Esophagus squamous epithelium (tissue), 5 donors: Measurements from ENCODE around the gene PDS5B. TPM values are rescaled to one million over a fixed set of nuclear protein-coding genes. Genes with fewer than 3 reads are reported as not detected.

Experiments
- DNase-seq: peaks from one replicate; lab custom pipeline; 2025; lab: John Stamatoyannopoulos, UW
- H3K27ac ChIP-seq, 4 donors: fragments of 200-600 bp; sonication (generic); one replicate each; pipeline ENCODE4 v1.5.1; 2016 to 2019; ENCODE audit warnings: mild to moderate bottlenecking in 1 of 4
- H3K27me3 ChIP-seq, 4 donors: fragments of 200-600 bp; sonication (generic); 1 replicate in 3 of 4; 2 replicates in 1 of 4; pipeline versions ENCODE4 v1.5.1 to v1.6.0; 2017 to 2021; ENCODE audit warnings: antibody characterized with exemption in 1 of 4
- H3K36me3 ChIP-seq, 3 donors: fragments of 200-600 bp; sonication (generic); one replicate each; pipeline ENCODE4 v1.5.1; 2016 to 2019
- H3K4me1 ChIP-seq, 3 donors: fragments of 200-600 bp; sonication (generic); one replicate each; pipeline ENCODE4 v1.5.1; 2017 to 2019
- H3K4me3 ChIP-seq, 4 donors: fragments of 200-600 bp; sonication (generic); 1 replicate in 3 of 4; 2 replicates in 1 of 4; pipeline ENCODE4 v1.5.1; 2016 to 2019; ENCODE audit warnings: mild to moderate bottlenecking in 2 of 4, moderate library complexity in 1 of 4
- H3K9me3 ChIP-seq, 3 donors: fragments of 200-600 bp; sonication (generic); one replicate each; pipeline ENCODE4 v1.5.1; 2016 to 2019
- POLR2A ChIP-seq, 4 donors: fragments of 450-650 bp; IDR thresholded peaks; one replicate each; pipeline ENCODE4 v1.6.1; 2017; ENCODE audit warnings: antibody characterized with exemption in 4 of 4, mild to moderate bottlenecking in 4 of 4, moderate library complexity in 3 of 4
- WGBS, 2 donors: methylation state at CpG; one replicate each; pipeline ENCODE4 v1.1.5; 2018; 5-methylcytosine and 5-hydroxymethylcytosine counted together
- intact Hi-C: fragments of 100-400 bp; cut with DNase I; formaldehyde crosslinking; loops from one replicate; pipeline ENCODE4 v1.15.0; 2022
- total RNA-seq, 4 donors: library from RNA; depleted of rRNA; stranded (reverse); fragments of >200 nt; gene quantifications; one replicate each; pipeline ENCODE4 v1.1.0, GENCODE V29; 2016
- TF ChIP-seq, protein P1 (sequence below), 6 experiments: fragments of 450-650 bp in 4 of 6; fragments of 200-600 bp in 2 of 6; sonication (generic) in 2 of 6; IDR thresholded peaks; one replicate each; pipeline ENCODE4 v1.5.1; 2016 to 2019; ENCODE audit warnings: antibody characterized with exemption in 6 of 6, mild to moderate bottlenecking in 4 of 6, moderate library complexity in 4 of 6
- donor health status: DM: yes; HTN: yes; CAD: no.

Gene PDS5B
- total RNA-seq, 4 donors from 2014 or later, result 8.9 to 23.5 (median 15.1) TPM

DNA sequence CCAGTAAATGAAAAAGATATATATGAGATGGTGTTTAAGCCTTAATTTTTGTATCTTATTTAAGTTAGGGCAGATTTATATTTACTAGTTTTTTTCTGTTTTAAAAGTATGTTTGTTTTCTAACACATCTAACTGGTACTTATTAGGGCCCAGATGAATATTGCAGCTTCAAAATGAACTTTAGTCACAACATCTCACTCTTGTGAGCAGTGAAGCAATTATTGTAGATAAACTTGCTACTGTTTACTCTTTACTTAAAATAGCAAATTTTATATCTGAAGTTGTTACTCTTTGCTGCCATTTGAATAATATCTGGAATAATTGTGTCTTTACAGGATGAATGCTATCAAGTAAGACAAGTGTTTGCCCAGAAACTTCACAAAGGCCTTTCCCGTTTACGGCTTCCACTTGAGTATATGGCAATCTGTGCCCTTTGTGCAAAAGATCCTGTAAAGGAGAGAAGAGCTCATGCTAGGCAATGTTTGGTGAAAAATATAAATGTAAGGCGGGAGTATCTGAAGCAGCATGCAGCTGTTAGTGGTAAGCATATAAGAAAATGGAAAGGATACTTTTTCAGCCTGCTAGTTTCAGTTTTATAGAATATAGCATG, 166.8 kb downstream of the PDS5B start:
- intact Hi-C loops, result no loop called here
- 90 to 92% methylated on average over 3 of the region's 3 CpGs for WGBS, 2 donors

DNA sequence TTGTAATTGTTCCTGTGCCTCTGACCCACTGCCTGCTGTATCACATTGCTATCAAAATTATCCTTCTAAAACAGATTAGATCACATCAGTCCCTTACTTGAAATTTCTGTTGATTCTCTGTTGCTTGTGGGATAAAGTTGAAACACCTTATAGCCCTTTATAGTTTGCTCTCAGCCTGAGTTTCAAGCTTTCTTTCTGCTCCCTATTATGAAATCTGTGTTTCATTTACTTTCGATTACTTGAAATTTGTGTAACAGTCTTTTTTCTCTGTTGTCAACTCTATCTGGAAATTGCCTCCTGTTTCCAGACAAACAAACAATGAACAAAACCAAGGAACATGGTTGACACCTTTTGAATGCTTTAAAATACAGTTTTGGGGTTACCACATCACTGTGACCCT, 167.9 kb downstream of the PDS5B start:
- intact Hi-C loops, result no loop called here
- H3K9me3 ChIP-seq, result no peaks in the 10 kb centered on the region
- no peak for TF ChIP-seq POLR2A (IDR thresholded peaks at IDR 0.05)
- TF ChIP-seq, protein P1, sequence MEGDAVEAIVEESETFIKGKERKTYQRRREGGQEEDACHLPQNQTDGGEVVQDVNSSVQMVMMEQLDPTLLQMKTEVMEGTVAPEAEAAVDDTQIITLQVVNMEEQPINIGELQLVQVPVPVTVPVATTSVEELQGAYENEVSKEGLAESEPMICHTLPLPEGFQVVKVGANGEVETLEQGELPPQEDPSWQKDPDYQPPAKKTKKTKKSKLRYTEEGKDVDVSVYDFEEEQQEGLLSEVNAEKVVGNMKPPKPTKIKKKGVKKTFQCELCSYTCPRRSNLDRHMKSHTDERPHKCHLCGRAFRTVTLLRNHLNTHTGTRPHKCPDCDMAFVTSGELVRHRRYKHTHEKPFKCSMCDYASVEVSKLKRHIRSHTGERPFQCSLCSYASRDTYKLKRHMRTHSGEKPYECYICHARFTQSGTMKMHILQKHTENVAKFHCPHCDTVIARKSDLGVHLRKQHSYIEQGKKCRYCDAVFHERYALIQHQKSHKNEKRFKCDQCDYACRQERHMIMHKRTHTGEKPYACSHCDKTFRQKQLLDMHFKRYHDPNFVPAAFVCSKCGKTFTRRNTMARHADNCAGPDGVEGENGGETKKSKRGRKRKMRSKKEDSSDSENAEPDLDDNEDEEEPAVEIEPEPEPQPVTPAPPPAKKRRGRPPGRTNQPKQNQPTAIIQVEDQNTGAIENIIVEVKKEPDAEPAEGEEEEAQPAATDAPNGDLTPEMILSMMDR (IDR thresholded peaks at IDR 0.05), result no peak
- H3K4me1 ChIP-seq, result no peaks in the 10 kb centered on the region
- WGBS, 2 donors, result 91 to 93% methylated on average over 1 of the region's 1 CpG
- H3K27me3 ChIP-seq, result no peaks in the 10 kb centered on the region
- no peak overlapping the region for H3K4me3 ChIP-seq
- DNase-seq, result no peak
- peaks cover 0 to 50% (median 0%) of the 10 kb centered on the region in 3 donors for H3K36me3 ChIP-seq
- no peak overlapping the region for H3K27ac ChIP-seq

More for the DNA sequence above, 166.8 kb downstream of the PDS5B start:
- Histone ChIP-seq H3K27me3 (no peaks in the 10 kb centered on the region), H3K36me3 (peaks cover 0 to 45% (median 0%) of the 10 kb centered on the region in 3 donors), H3K9me3 (no peaks in the 10 kb centered on the region), H3K27ac (no peak overlapping the region), H3K4me1 (no peaks in the 10 kb centered on the region), H3K4me3 (no peak overlapping the region)
- TF ChIP-seq POLR2A (IDR thresholded peaks at IDR 0.05), result no peak
- TF ChIP-seq, protein P1 (IDR thresholded peaks at IDR 0.05), result no peak
- no peak for DNase-seq

DNA sequence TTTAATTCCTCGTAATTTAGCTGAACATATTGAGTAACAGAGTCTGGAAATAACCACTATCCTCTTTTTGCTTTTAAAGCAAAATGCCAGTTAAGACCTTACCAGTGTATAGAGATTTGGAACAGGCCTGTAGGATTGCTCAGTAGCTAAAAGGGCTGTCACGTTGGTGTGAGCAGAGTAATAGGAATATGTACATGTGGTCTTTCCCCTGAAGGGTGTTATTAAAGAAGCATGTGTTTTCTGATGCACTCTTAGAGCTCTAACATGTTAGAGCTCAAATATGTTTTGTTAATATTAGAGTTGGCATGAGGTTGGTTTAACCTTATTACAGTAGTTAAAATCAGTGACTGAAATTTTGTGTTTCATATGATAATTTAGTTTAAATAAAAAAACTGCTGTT, 172.9 kb downstream of the PDS5B start:
- H3K4me3 ChIP-seq, result no peak overlapping the region
- no peak overlapping the region for H3K27ac ChIP-seq
- no peaks in the 10 kb centered on the region for H3K4me1 ChIP-seq
- 82 to 95% methylated on average over 2 of the region's 2 CpGs for WGBS, 2 donors
- no peaks in the 10 kb centered on the region for H3K27me3 ChIP-seq
- peaks cover 0 to 60% (median 0%) of the 10 kb centered on the region in 3 donors for H3K36me3 ChIP-seq
- intact Hi-C loops, result no loop called here
- TF ChIP-seq, protein P1 (IDR thresholded peaks at IDR 0.05), result no peak
- TF ChIP-seq POLR2A (IDR thresholded peaks at IDR 0.05), result no peak
- DNase-seq, result no peak
- no peaks in the 10 kb centered on the region for H3K9me3 ChIP-seq

DNA sequence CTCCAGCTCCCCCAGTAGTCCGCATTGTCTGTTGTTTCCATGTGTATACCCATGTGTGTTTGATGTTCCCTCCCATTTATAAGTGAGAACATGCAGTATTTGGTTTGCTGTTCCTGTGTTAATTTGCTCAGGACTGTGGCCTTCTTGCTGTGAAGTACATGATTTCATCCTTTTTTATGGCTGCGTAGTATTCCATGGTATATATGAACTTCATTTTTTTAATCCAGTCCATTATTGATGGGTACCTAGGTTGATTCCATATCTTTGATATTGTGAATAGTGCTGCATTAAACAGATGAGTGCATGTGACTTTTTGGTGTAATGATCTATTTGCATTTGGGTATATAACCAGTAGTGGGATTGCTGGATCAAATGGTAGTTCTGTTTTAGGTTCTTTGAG, 175.2 kb downstream of the PDS5B start:
- TF ChIP-seq, protein P1 (IDR thresholded peaks at IDR 0.05), result no peak
- TF ChIP-seq POLR2A (IDR thresholded peaks at IDR 0.05), result no peak
- DNase-seq, result no peak
- no peaks in the 10 kb centered on the region for H3K27me3 ChIP-seq
- H3K27ac ChIP-seq, result no peak overlapping the region
- intact Hi-C loops, result no loop called here
- no peaks in the 10 kb centered on the region for H3K9me3 ChIP-seq
- H3K4me1 ChIP-seq, result no peaks in the 10 kb centered on the region
- no peak overlapping the region for H3K4me3 ChIP-seq
- peaks cover 0 to 65% (median 0%) of the 10 kb centered on the region in 3 donors for H3K36me3 ChIP-seq
- WGBS, 2 donors, result 95 to 100% methylated on average over 2 of the region's 2 CpGs

DNA sequence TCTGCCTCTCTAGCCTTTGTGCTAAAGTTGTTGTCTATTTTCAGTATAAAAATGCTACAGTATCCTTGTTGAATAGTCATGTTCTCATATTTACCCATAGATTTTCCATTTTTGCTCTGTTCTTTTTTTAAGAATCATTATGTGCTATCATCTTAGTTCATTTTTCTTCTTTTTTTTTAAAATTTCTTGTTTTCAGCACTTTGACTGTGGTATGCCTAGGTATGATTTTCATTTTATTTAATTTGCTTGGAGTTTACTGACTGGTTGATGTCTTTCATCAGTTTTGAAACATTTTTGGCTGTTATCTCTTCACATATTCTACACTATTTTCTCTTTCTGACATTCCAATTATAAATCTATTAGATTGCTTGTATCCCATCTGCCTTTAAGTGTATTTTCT, 192.9 kb downstream of the PDS5B start:
- intact Hi-C loops, result no loop called here
- no peak overlapping the region for H3K27ac ChIP-seq
- no peak overlapping the region for H3K4me3 ChIP-seq
- no peaks in the 10 kb centered on the region for H3K27me3 ChIP-seq
- H3K36me3 ChIP-seq, result peaks cover 0 to 28% (median 4%) of the 10 kb centered on the region in 3 donors
- H3K4me1 ChIP-seq, result no peaks in the 10 kb centered on the region
- no peaks in the 10 kb centered on the region for H3K9me3 ChIP-seq
- no peak for TF ChIP-seq POLR2A (IDR thresholded peaks at IDR 0.05)
- TF ChIP-seq, protein P1 (IDR thresholded peaks at IDR 0.05), result no peak
- no peak for DNase-seq
